GM19455 (cell line): ENCODE measurements around the gene EIF4G1.
A peak's percentile ranks its signal among the peaks of the same experiment; 100 is the strongest.
"Not testable (repeated sequence)": the region's sequence is repeated elsewhere in the genome, so short reads cannot be mapped to it uniquely, and the experiment has no call there.

Experiments used
- ATAC-seq: cut with Tn5 transposase; IDR thresholded peaks from one replicate; pipeline ENCODE4 v1.9.1; 2021; ENCODE audit not compliant: unreplicated experiment

EIF4G1 gene

GRCh38 chr3:184333190-184333589 is 18.8 kb downstream of the EIF4G1 start:
- ATAC-seq = no peak

- ATAC-seq = no peak
These were observed 19.3 kb downstream of the EIF4G1 start for GRCh38 chr3:184333700-184334099.

DNA sequence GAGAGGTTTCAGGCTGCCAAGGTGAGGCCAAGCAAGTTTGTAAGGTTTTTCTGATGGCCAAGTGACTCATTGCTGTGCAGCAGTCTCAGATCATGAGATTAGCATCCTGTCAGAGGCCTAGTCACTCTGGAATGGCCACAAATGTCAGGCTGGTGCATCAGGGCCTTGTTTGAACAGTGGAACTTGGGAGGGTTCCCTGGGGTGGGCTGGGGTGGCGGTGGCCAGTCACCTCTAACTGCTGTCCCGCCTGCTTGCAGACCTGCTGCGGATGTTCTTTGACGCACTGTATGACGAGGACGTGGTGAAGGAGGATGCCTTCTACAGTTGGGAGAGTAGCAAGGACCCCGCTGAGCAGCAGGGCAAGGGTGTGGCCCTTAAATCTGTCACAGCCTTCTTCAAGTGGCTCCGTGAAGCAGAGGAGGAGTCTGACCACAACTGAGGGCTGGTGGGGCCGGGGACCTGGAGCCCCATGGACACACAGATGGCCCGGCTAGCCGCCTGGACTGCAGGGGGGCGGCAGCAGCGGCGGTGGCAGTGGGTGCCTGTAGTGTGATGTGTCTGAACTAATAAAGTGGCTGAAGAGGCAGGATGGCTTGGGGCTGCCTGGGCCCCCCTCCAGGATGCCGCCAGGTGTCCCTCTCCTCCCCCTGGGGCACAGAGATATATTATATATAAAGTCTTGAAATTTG is 20.2 kb downstream of the EIF4G1 start:
- no peak for ATAC-seq

DNA sequence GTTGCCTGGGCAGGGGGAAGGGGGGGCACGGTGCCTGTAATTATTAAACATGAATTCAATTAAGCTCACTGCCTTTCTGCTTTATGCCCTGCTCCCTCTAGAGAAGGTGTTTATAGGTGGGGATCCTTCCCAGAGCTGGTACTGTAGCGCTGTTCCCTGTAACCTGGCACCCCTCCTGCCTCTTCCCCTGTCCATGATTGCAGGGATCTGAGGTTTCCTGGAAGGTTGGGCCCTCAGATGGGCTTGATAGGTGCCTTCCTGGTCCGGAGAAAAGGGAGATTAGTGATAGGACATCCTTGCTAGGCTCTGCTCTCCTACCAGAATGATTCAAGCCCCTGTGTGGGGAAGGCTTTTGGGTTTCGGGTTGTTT is 20.9 kb downstream of the EIF4G1 start:
- ATAC-seq = peak; percentile 8

GRCh38 chr3:184335661-184336546 is 21.5 kb downstream of the EIF4G1 start:
- peak; percentile 87 for ATAC-seq

DNA sequence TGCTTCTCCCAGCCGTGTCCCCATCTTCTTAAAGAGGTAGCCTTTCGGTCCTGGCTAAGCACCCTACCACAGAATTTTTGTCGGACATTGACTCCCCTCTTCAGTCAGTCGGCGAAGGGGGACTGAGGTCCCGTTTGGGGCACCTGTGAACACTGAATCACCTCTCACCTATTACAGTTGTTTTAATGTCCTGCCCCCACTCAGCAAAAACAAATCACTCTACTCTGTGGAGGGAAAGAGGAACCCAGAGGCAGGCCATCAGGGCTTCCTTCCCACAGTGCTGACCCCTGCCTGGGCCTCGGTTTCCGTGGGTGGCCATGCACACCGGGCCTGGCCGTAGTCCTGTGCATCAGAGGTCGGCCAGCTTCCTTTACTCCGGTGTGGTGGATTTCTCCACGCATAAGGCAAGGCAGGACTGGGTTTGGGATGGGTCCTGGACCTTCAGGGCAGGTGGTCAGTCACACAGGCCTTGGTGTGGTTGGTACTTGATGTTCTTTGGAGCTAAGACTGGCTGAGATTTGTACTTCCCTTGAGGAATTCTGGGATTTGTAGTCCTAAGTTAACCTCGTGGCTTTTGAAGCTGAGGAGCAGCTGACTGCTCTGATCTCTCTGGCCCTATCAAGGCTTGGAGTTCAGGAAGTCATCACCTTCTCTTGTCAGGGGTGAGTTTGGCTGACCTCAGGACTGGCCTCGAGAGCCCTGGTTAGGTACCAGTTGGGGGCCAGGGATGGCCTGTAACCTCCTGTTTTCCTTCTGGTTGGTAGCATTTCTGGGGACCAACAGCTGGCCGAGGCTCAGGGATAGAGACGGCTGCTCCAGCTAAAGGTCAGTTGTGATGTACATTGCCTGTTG is 22.4 kb downstream of the EIF4G1 start:
- ATAC-seq = no peak

GRCh38 chr3:184337399-184337714 is 23.0 kb downstream of the EIF4G1 start, which contains the start of gene FAM131A:
FAM131A (plus strand) TSS chr3:184337600; CDS start chr3:184337631, 31 bp downstream.
- no peak for ATAC-seq

- ATAC-seq = no peak
These were observed 23.6 kb downstream of the EIF4G1 start for GRCh38 chr3:184337981-184338380.

GRCh38 chr3:184338511-184338945 is 24.1 kb downstream of the EIF4G1 start:
- no peak for ATAC-seq

DNA sequence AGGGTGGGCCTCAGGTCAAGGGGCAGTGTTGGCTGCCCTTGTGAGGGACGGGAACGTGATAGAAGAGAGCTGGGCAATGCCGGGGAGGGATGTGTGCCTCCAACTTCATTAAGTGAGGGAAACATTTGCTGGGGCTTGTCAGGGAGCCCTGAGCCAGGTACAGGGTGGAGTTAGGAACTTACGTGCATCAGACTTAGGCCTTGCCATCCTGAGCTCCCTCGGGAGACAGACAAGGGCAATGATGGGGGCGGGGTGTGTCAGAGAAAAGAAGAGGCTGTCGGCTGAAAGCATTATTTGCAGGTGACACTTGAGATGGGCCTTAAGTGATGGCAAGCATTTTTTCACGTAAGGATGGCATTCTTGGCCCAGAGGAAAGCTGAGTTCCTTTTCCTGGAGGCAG is 24.6 kb downstream of the EIF4G1 start:
- no peak for ATAC-seq

- not testable (repeated sequence) for ATAC-seq
These were observed 25.2 kb downstream of the EIF4G1 start for GRCh38 chr3:184339451-184340135.

GRCh38 chr3:184341925-184342324 is 27.5 kb downstream of the EIF4G1 start:
- no peak for ATAC-seq

DNA sequence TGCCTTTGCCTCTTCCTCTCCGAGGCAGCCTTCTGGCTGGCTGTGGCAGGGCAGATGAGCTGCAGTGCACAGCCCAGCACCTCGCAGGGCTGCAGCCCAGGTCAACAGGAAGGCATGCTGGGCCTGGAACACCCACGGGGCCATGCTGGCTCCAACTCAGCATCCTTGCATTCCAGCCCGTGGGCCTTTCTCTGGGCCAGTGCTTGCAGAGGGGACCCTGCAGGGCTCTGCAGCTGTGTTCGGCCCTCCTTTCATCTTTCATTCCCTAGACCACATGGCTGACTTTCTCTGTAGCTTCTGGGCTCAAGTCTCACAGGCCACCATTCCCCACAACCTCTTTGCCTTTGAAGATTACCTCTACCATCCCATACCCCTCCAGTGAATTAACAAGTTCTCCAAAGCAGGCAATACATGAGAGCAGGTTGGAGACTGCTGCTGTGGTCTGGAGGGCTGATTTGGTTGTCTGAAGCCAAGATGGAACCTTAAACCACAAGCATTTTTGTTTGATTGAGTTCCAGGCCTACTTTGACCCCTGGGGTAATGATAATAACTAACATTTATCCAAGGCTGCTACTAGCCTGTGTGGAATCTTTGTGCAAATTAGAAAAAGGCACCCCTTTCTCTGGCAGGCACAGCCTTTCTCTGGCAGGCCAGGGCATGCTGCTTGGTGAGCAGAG is 28.9 kb downstream of the EIF4G1 start:
- ATAC-seq = no peak

- ATAC-seq = no peak
These were observed 30.3 kb downstream of the EIF4G1 start for GRCh38 chr3:184344579-184345316.

- no peak for ATAC-seq
These were observed 31.1 kb downstream of the EIF4G1 start for GRCh38 chr3:184345317-184346144.

- ATAC-seq = no peak
These were observed 32.2 kb downstream of the EIF4G1 start for GRCh38 chr3:184346480-184347190.

GRCh38 chr3:184347321-184348056 is 33.1 kb downstream of the EIF4G1 start:
- ATAC-seq = no peak

DNA sequence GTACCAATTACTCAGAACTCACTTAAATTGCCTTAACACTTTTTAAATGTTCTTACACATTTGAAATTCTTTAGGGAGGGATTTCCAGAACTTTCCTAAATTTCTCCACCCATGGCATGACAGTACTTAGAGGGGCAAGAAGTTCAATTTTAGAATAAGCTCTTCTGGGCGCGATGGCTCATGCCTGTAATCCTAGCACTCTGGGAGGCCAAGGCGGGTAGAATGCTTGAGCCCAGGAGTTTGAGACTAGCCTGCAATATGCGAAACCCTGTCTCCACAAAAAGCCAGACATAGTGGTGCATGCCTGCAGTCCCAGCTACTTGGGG is 33.6 kb downstream of the EIF4G1 start:
- no peak for ATAC-seq
